K562 (cell line): ENCODE measurements around the gene DKK1. TPM values are rescaled to one million over a fixed set of nuclear protein-coding genes. Genes with fewer than 3 reads are reported as not detected.

Experiments used
- ATAC-seq: fragments of 200-7000 bp; cut with Tn5 transposase; 3 replicates; pipeline ENCODE4 v1.9.1; 2020; ENCODE audit warnings: moderate library complexity
- BruUV-seq: library from RNA; stranded (reverse); fragments of 400-500 nt; replicated peaks from 2 replicates; lab custom pipeline; 2021; lab: Mats Ljungman, UMichigan
- CTCF ChIA-PET: fragments of 300-600 bp; formaldehyde crosslinking; extraction: SDS; loops from one replicate; lab custom pipeline; 2021; ENCODE audit warnings: low intra/inter-chr PET ratio; lab: Yijun Ruan, JAX
- POLR2A ChIA-PET: fragments of 300-600, 350-650 bp; sonication (Branson Sonifier 250); formaldehyde crosslinking; extraction: SDS; loops from one replicate; lab custom pipeline; 2021; ENCODE audit warnings: antibody characterized with exemption, inconsistent platforms; lab: Yijun Ruan, JAX
- DNase-seq, 4 experiments: peaks; one replicate each; pipeline versions ENCODE4 v3.0.0 to v3.0.0-alpha.2; 2011 to 2018; ENCODE audit warnings: low spot score in 3 of 4, mixed read lengths in 3 of 4; ENCODE audit errors: extremely low read depth in 1 of 4
- FAIRE-seq: peaks from 2 replicates; lab custom pipeline; 2011; peaks lifted over from hg19 to GRCh38; lab: Jason Lieb, UNC
- H2AFZ ChIP-seq: 2 replicates; pipeline ENCODE4 v1.6.0; 2011; ENCODE audit warnings: low read depth, low read length, control low read depth, inconsistent platforms
- H3K27ac ChIP-seq: fragments of 200-600 bp; 3 replicates; pipeline ENCODE4 v1.8.0; 2011; ENCODE audit warnings: low read depth, mild to moderate bottlenecking, control low read depth, inconsistent platforms, low read length, moderate library complexity, mixed read lengths; ENCODE audit errors: extremely low read depth
- H3K27me3 ChIP-seq, 2 experiments: fragments of 300-600 bp in 1 of 2; 2 replicates in 1 of 2; 3 replicates in 1 of 2; pipeline versions ENCODE4 v1.6.0 to v1.8.0; 2011; ENCODE audit warnings: inconsistent platforms in 2 of 2, low read length in 2 of 2, mild to moderate bottlenecking in 1 of 2, mixed read lengths in 1 of 2, moderate library complexity in 1 of 2; ENCODE audit not compliant: control insufficient read depth in 2 of 2, insufficient read depth in 2 of 2
- H3K36me3 ChIP-seq: fragments of 300-600 bp; 3 replicates; pipeline ENCODE4 v1.8.0; 2011; ENCODE audit warnings: mild to moderate bottlenecking, low read length, inconsistent platforms; ENCODE audit not compliant: control insufficient read depth, insufficient read depth
- H3K4me1 ChIP-seq, 2 experiments: fragments of 200-600 bp in 1 of 2; replicated peaks in 1 of 2; 2 replicates in 1 of 2; 3 replicates in 1 of 2; pipeline versions ENCODE4 v1.5.1 to v1.8.0; 2011; ENCODE audit warnings: inconsistent platforms in 2 of 2, low read length in 2 of 2, mild to moderate bottlenecking in 1 of 2, mixed read lengths in 1 of 2, moderate library complexity in 1 of 2; ENCODE audit not compliant: control insufficient read depth in 2 of 2, insufficient read depth in 2 of 2
- H3K4me2 ChIP-seq: 2 replicates; pipeline ENCODE4 v1.6.1; 2011; ENCODE audit warnings: low read length, control low read depth, inconsistent platforms, mixed read lengths; ENCODE audit not compliant: insufficient read depth
- H3K4me3 ChIP-seq: fragments of 200-600 bp; sonication (generic), shearing (Covaris generic); 2 replicates; pipeline ENCODE4 v1.5.1; 2016; ENCODE audit warnings: control low read depth, inconsistent platforms
- H3K79me2 ChIP-seq: fragments of 200-600 bp; 3 replicates; pipeline ENCODE4 v1.8.0; 2011; ENCODE audit warnings: low read length, inconsistent platforms; ENCODE audit not compliant: control insufficient read depth, insufficient read depth
- H3K9ac ChIP-seq, 2 experiments: 2 replicates each; pipeline versions ENCODE4 v1.6.0 to v1.6.1; 2011; ENCODE audit warnings: low read depth in 2 of 2, low read length in 2 of 2, control low read depth in 1 of 2, inconsistent platforms in 1 of 2, mild to moderate bottlenecking in 1 of 2, mixed read lengths in 1 of 2; ENCODE audit not compliant: insufficient read depth in 1 of 2
- H3K9me1 ChIP-seq: one replicate; pipeline ENCODE4 v1.6.0; 2011; ENCODE audit warnings: inconsistent platforms, mild to moderate bottlenecking, low read length, moderate library complexity; ENCODE audit not compliant: control insufficient read depth, insufficient read depth
- H3K9me3 ChIP-seq: replicated peaks from 2 replicates; pipeline ENCODE4 v1.5.1; 2011; ENCODE audit warnings: low read depth, low read length, inconsistent platforms; ENCODE audit not compliant: control insufficient read depth, insufficient read depth
- H4K20me1 ChIP-seq: replicated peaks from 2 replicates; pipeline ENCODE4 v1.6.1; 2011; ENCODE audit warnings: low read length, inconsistent platforms, mixed read lengths; ENCODE audit not compliant: control insufficient read depth, insufficient read depth
- LCOR ChIP-seq: sonication (generic); formaldehyde crosslinking; IDR thresholded peaks from 2 replicates; pipeline ENCODE4 v1.8.0; 2022; ENCODE audit warnings: mild to moderate bottlenecking, missing genetic modification reagents
- MAX ChIP-seq: sonication (generic); formaldehyde crosslinking; IDR thresholded peaks from 2 replicates; pipeline ENCODE4 v1.9.0; 2022; ENCODE audit warnings: mild to moderate bottlenecking, missing genetic modification reagents
- NONO ChIP-seq, 2 experiments: fragments of 200-400 bp in 1 of 2; fragments of 450-650 bp in 1 of 2; formaldehyde crosslinking in 1 of 2; IDR thresholded peaks; 2 replicates each; pipeline ENCODE4 v1.6.1; 2017; ENCODE audit warnings: low read depth in 2 of 2, mild to moderate bottlenecking in 2 of 2, moderate library complexity in 2 of 2, low read length in 1 of 2
- ZBTB5 ChIP-seq: fragments of 450-650 bp; IDR thresholded peaks from 2 replicates; pipeline ENCODE4 v1.6.1; 2017; ENCODE audit warnings: antibody characterized with exemption
- WGBS: fragments of 100-300 bp; shearing (Covaris generic); methylation state at CpG from one replicate; pipeline ENCODE4 v1.1.6; 2016; ENCODE audit warnings: low coverage, mixed read lengths; ENCODE audit not compliant: insufficient coverage; ENCODE audit errors: missing lambda C conversion rate; 5-methylcytosine and 5-hydroxymethylcytosine counted together
- in situ Hi-C: fragments of 300-500 bp; cut with MboI; formaldehyde crosslinking; loops from 4 replicates; pipeline ENCODE4 v1.15.0; 2018; ENCODE audit warnings: inconsistent platforms, mixed read lengths
- intact Hi-C: fragments of 100-400 bp; cut with micrococcal nuclease; formaldehyde crosslinking; loops from 2 replicates; pipeline ENCODE4 v1.14.2; 2022
- polyA plus RNA-seq, 8 experiments: library from polyadenylated mRNA; depleted of rRNA in 4 of 8; stranded (reverse) in 5 of 8; unstranded in 3 of 8; fragments of >200 nt; fragmentation: Nextera tagmentation in 2 of 8; fragmentation: Illumina TruSeq in 1 of 8; extraction: Ambion mirVana in 2 of 8; extraction: Trizol in 1 of 8; gene quantifications; 2 replicates each; pipeline versions ENCODE4 v1.2.1 to v1.2.3, GENCODE V29; 2011 to 2014; ENCODE audit warnings: inconsistent platforms in 1 of 8, missing spikeins in 1 of 8
- total RNA-seq, 7 experiments: library from RNA; depleted of rRNA in 6 of 7; stranded (reverse); fragments of >200 nt in 6 of 7; fragmentation: Illumina TruSeq in 2 of 7; extraction: Trizol in 2 of 7; gene quantifications; 2 replicates each; pipeline versions ENCODE4 v1.2.1 to v1.2.3, GENCODE V29; 2011 to 2021; ENCODE audit warnings: low replicate concordance in 1 of 7

The DKK1 gene
- total and polyA plus RNA-seq, 9 of the 15 experiments (the other 6 are each of a cell fraction or from before 2014, with no cell fraction given) = 0.13 TPM; not detected in 8

- Histone ChIP-seq H3K4me3 (no peak overlapping the region), H3K4me2 (no peak overlapping the region), H3K9me1 (no peaks in the 10 kb centered on the region), H3K9me3 (no peaks in the 10 kb centered on the region; the same call in 1 of the 2 replicates), H3K27ac (no peak overlapping the region), H3K36me3 (no peaks in the 10 kb centered on the region), H3K4me1 (no peaks in the 10 kb centered on the region), H3K9ac (no peak overlapping the region), H4K20me1 (no peaks in the 10 kb centered on the region), H3K27me3 (no peaks in the 10 kb centered on the region), H3K79me2 (no peaks in the 10 kb centered on the region), H2AFZ (no peak overlapping the region)
- FAIRE-seq = no peak
- 2% methylated on average over 2 of the region's 2 CpGs for WGBS
- no peak for ATAC-seq
- in situ Hi-C loops (no loop called here), intact Hi-C loops (no loop called here)
- TF ChIP-seq ZBTB5 (no peak), MAX (CRISPR knock-in tag) (no peak), LCOR (CRISPR knock-in tag) (no peak), NONO (IDR thresholded peaks at IDR 0.05; ENCODE audit: low read depth in 2 of 2, low read length in 1 of 2) (no peak)
- ChIA-PET CTCF (no interaction called here), POLR2A (no interaction called here)
- no peak for DNase-seq
- no TSS peak for BruUV-seq
These were observed 29.6 kb upstream of the DKK1 start for GRCh38 chr10:52284416-52285013.
